CD14-positive monocyte (primary cell): ENCODE measurements around the gene DENND6A. TPM values are rescaled to one million over a fixed set of nuclear protein-coding genes. Genes with fewer than 3 reads are reported as not detected.

Source experiments
- DNase-seq, 3 donors: peaks; one replicate each; pipeline ENCODE4 v3.0.0-alpha.2; 2011 to 2022
- H2AFZ ChIP-seq: 2 replicates; pipeline ENCODE4 v1.6.0; 2012; ENCODE audit warnings: mild to moderate bottlenecking, low read depth, low read length, inconsistent platforms; ENCODE audit not compliant: insufficient read depth, poor library complexity, severe bottlenecking
- H3K27ac ChIP-seq, 2 donors: 1 replicate in 1 of 2; 2 replicates in 1 of 2; pipeline ENCODE4 v1.5.1; 2012 to 2013; ENCODE audit warnings: low read length in 2 of 2, control low read depth in 1 of 2, inconsistent platforms in 1 of 2, low read depth in 1 of 2, mild to moderate bottlenecking in 1 of 2
- H3K27me3 ChIP-seq, 2 donors: one replicate each; pipeline versions ENCODE4 v1.6.0 to v1.6.1; 2011 to 2013; ENCODE audit warnings: low read length in 2 of 2; ENCODE audit not compliant: control insufficient read depth in 2 of 2, insufficient read depth in 2 of 2
- H3K36me3 ChIP-seq, 2 donors: replicated peaks in 1 of 2; 1 replicate in 1 of 2; 2 replicates in 1 of 2; pipeline versions ENCODE4 v1.5.1 to v1.6.1; 2012 to 2013; ENCODE audit warnings: low read length in 2 of 2, control low read depth in 1 of 2, inconsistent platforms in 1 of 2, mild to moderate bottlenecking in 1 of 2; ENCODE audit not compliant: insufficient read depth in 2 of 2, control insufficient read depth in 1 of 2
- H3K4me1 ChIP-seq, 2 donors: 1 replicate in 1 of 2; 2 replicates in 1 of 2; pipeline versions ENCODE4 v1.5.1 to v1.6.1; 2012 to 2013; ENCODE audit warnings: low read length in 2 of 2, control low read depth in 1 of 2, inconsistent platforms in 1 of 2, mild to moderate bottlenecking in 1 of 2, moderate library complexity in 1 of 2; ENCODE audit not compliant: insufficient read depth in 2 of 2, control insufficient read depth in 1 of 2
- H3K4me2 ChIP-seq: replicated peaks from 2 replicates; pipeline ENCODE3; 2012; ENCODE audit warnings: low read length, moderate library complexity, mild to moderate bottlenecking; ENCODE audit not compliant: poor library complexity, severe bottlenecking; ENCODE audit errors: extremely low read depth
- H3K4me3 ChIP-seq, 3 experiments: fragments of 200-600 bp in 1 of 3; sonication (generic) in 1 of 3; replicated peaks in 1 of 3; 1 replicate in 2 of 3; 2 replicates in 1 of 3; pipeline ENCODE4 v1.5.1; 2011 to 2013; ENCODE audit warnings: low read length in 3 of 3, mild to moderate bottlenecking in 3 of 3, control low read depth in 2 of 3, low read depth in 2 of 3, inconsistent platforms in 1 of 3, moderate library complexity in 1 of 3
- H3K79me2 ChIP-seq: 2 replicates; pipeline ENCODE4 v1.6.0; 2012; ENCODE audit warnings: mild to moderate bottlenecking, control low read depth, inconsistent platforms, low read length, moderate library complexity; ENCODE audit not compliant: insufficient read depth
- H3K9ac ChIP-seq: 2 replicates; pipeline ENCODE4 v1.6.0; 2017; ENCODE audit warnings: low read length, mild to moderate bottlenecking; ENCODE audit not compliant: insufficient read depth, poor library complexity, severe bottlenecking
- H3K9me3 ChIP-seq, 2 donors: replicated peaks in 1 of 2; 1 replicate in 1 of 2; 2 replicates in 1 of 2; pipeline versions ENCODE4 v1.5.1 to v1.6.1; 2012 to 2013; ENCODE audit warnings: low read length in 2 of 2, control low read depth in 1 of 2; ENCODE audit not compliant: control insufficient read depth in 1 of 2, insufficient read depth in 1 of 2
- H4K20me1 ChIP-seq: 2 replicates; pipeline ENCODE4 v1.6.0; 2012; ENCODE audit warnings: mild to moderate bottlenecking, low read length, control low read depth, moderate library complexity; ENCODE audit not compliant: insufficient read depth
- H3K27ac Mint-ChIP-seq, 7 donors: one replicate each; pipeline ENCODE4 v1.8.0; 2020; ENCODE audit warnings: mild to moderate bottlenecking in 7 of 7, mixed read lengths in 7 of 7, moderate library complexity in 6 of 7, inconsistent platforms in 2 of 7
- H3K27me3 Mint-ChIP-seq, 3 donors: one replicate each; pipeline ENCODE4 v1.8.0; 2021 to 2022; ENCODE audit warnings: low read depth in 3 of 3, mild to moderate bottlenecking in 3 of 3, mixed read lengths in 3 of 3, moderate library complexity in 3 of 3, inconsistent platforms in 1 of 3
- H3K36me3 Mint-ChIP-seq, 2 donors: one replicate each; pipeline ENCODE4 v1.8.0; 2020; ENCODE audit warnings: mixed read lengths in 2 of 2, inconsistent platforms in 1 of 2, mild to moderate bottlenecking in 1 of 2
- H3K4me1 Mint-ChIP-seq: one replicate; pipeline ENCODE4 v1.8.0; 2020; ENCODE audit warnings: mild to moderate bottlenecking, mixed read lengths
- H3K4me3 Mint-ChIP-seq, 2 donors: one replicate each; pipeline ENCODE4 v1.8.0; 2020; ENCODE audit warnings: mild to moderate bottlenecking in 2 of 2, mixed read lengths in 2 of 2, moderate library complexity in 1 of 2
- H3K9me3 Mint-ChIP-seq, 7 donors: one replicate each; pipeline ENCODE4 v1.8.0; 2020 to 2022; ENCODE audit warnings: mixed read lengths in 7 of 7, mild to moderate bottlenecking in 6 of 7, moderate library complexity in 6 of 7, inconsistent platforms in 2 of 7
- WGBS: methylation state at CpG from one replicate; pipeline ENCODE4 v1.1.5; 2013; ENCODE audit warnings: missing lambda C conversion rate; ENCODE audit not compliant: insufficient coverage; 5-methylcytosine and 5-hydroxymethylcytosine counted together
- intact Hi-C, 2 donors: fragments of 100-400 bp; cut with micrococcal nuclease; formaldehyde crosslinking; loops; one replicate each; pipeline versions ENCODE4 v1.15.0 to v1.15.1; 2023
- polyA plus RNA-seq, 3 donors: library from polyadenylated mRNA; depleted of rRNA in 1 of 3; unstranded in 2 of 3; stranded (reverse) in 1 of 3; fragments of 300-500 nt in 2 of 3; fragments of >200 nt in 1 of 3; fragmentation: Illumina TruSeq in 2 of 3; gene quantifications; 1 replicate in 2 of 3; 2 replicates in 1 of 3; pipeline ENCODE4 v1.2.3, GENCODE V29; 2012 to 2021
- TF ChIP-seq, protein P1 (sequence below): fragments of 200-600 bp; IDR thresholded peaks from one replicate; pipeline ENCODE4 v1.8.0; 2022; ENCODE audit warnings: antibody characterized with exemption, mild to moderate bottlenecking

DENND6A gene
- polyA plus RNA-seq, 3 donors = 10.8 to 20.8 (median 15.4) TPM

DNA sequence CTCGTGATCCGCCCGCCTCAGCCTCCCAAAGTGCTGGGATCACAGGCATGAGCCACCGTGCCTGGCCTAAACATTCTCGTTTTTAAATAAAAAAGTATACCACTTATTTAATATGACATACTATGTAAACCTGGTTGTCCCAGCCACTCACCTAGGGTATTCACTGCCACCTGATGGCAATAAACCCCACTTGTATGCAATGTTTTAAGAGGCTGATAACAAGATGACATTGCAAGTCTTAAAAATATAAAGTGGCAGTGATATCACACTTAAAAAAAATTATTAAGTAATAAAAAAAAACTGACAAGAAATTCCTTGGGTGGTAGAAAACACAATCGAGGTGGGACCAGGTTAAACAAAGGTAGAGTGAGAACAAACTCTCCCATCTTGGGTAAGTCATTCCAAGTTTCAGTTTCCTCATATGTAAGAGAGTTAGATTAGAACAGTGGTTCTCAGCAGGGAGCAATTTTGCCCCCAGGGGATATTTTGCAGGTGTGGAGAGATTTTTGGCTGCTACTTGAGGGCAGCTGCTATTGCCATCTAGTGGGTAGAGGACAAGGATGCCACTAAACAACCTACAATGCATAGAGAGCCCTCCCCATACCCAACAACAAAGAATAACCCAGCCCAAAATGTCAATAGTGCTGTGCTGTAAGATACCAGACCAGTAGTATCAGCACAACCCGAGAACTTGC lies 110.3 kb downstream of the DENND6A start:
- no peak for DNase-seq
- Histone ChIP-seq H3K4me3 (no peak overlapping the region), H2AFZ (no peak overlapping the region), H3K9me3 (no peaks in the 10 kb centered on the region), H3K27ac (peak overlapping the region in 1 of 2 donors; percentile 26), H4K20me1 (peaks cover 100% of the 10 kb centered on the region), H3K27me3 (no peaks in the 10 kb centered on the region), H3K9ac (no peak overlapping the region), H3K4me2 (no peak overlapping the region), H3K79me2 (peaks cover 98% of the 10 kb centered on the region), H3K4me1 (no peaks in the 10 kb centered on the region), H3K36me3 (peaks cover 46 to 83% of the 10 kb centered on the region in 2 donors)
- H3K27me3 Mint-ChIP-seq = peaks cover 0 to 4% (median 0%) of the 10 kb centered on the region in 3 donors
- H3K4me1 Mint-ChIP-seq = no peaks in the 10 kb centered on the region
- H3K36me3 Mint-ChIP-seq = peaks cover 36 to 67% of the 10 kb centered on the region in 2 donors
- TF ChIP-seq, protein P1, sequence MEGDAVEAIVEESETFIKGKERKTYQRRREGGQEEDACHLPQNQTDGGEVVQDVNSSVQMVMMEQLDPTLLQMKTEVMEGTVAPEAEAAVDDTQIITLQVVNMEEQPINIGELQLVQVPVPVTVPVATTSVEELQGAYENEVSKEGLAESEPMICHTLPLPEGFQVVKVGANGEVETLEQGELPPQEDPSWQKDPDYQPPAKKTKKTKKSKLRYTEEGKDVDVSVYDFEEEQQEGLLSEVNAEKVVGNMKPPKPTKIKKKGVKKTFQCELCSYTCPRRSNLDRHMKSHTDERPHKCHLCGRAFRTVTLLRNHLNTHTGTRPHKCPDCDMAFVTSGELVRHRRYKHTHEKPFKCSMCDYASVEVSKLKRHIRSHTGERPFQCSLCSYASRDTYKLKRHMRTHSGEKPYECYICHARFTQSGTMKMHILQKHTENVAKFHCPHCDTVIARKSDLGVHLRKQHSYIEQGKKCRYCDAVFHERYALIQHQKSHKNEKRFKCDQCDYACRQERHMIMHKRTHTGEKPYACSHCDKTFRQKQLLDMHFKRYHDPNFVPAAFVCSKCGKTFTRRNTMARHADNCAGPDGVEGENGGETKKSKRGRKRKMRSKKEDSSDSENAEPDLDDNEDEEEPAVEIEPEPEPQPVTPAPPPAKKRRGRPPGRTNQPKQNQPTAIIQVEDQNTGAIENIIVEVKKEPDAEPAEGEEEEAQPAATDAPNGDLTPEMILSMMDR = no peak
- peak overlapping the region in 2 of 7 donors; percentile 61 to 66 for H3K27ac Mint-ChIP-seq
- intact Hi-C loops = no loop called here
- H3K4me3 Mint-ChIP-seq = no peak overlapping the region
- WGBS = no CpG with 5 or more reads among the region's 7 CpGs
- no peaks in the 10 kb centered on the region for H3K9me3 Mint-ChIP-seq

DNA sequence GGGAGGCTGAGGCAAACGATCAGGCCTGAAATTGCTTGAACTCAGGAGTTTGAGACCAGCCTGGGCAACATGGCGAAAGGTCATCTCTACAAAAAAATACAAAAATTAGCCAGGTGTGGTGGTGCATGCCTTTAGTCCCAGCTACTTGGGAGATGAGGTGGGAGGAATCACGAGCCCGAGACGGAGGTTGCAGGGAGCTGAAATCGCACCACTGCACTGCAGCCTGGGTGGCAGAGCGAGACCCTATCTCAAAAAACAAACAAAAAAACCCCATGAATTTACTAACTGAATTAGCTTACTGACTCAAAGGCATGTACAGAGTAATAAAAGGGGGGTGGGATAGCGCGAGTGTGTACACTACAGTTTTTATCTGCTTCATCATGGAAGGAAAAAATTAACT lies 115.1 kb downstream of the DENND6A start:
- no peak overlapping the region for H3K9ac ChIP-seq
- no peak overlapping the region for H3K4me3 ChIP-seq
- peaks cover 76% of the 10 kb centered on the region for H3K79me2 ChIP-seq
- H3K27ac ChIP-seq = no peak overlapping the region
- Mint-ChIP-seq H3K4me3 (no peak overlapping the region), H3K9me3 (no peaks in the 10 kb centered on the region), H3K27me3 (peaks cover 0 to 2% (median 1%) of the 10 kb centered on the region in 3 donors), H3K27ac (peak overlapping the region in 3 of 7 donors; percentile 21 to 78 (median 73)), H3K4me1 (no peaks in the 10 kb centered on the region), H3K36me3 (peaks cover 60 to 89% of the 10 kb centered on the region in 2 donors)
- no peaks in the 10 kb centered on the region for H3K4me1 ChIP-seq
- no CpG with 5 or more reads among the region's 9 CpGs for WGBS
- no peak for DNase-seq
- H4K20me1 ChIP-seq = peaks cover 93% of the 10 kb centered on the region
- peaks cover 72 to 97% of the 10 kb centered on the region in 2 donors for H3K36me3 ChIP-seq
- no peak overlapping the region for H3K4me2 ChIP-seq
- no peak overlapping the region for H2AFZ ChIP-seq
- no peaks in the 10 kb centered on the region for H3K9me3 ChIP-seq
- TF ChIP-seq, protein P1 = no peak
- H3K27me3 ChIP-seq = no peaks in the 10 kb centered on the region
- intact Hi-C loops = no loop called here
